Mammary epithelial cell (primary cell): ENCODE measurements around the gene ILDR1.

Source experiments
- EZH2 ChIP-seq: IDR thresholded peaks from 2 replicates; pipeline ENCODE4 v1.6.1; 2012; ENCODE audit warnings: low read length, inconsistent platforms, borderline replicate concordance
- TF ChIP-seq, protein P1 (sequence below), 2 donors: IDR thresholded peaks in 1 of 2; conservative IDR thresholded peaks in 1 of 2; 2 replicates each; pipeline ENCODE4 v1.5.1; 2011 to 2012; ENCODE audit warnings: inconsistent platforms in 2 of 2, low read length in 2 of 2, mild to moderate bottlenecking in 2 of 2, control low read depth in 1 of 2, low read depth in 1 of 2; ENCODE audit not compliant: insufficient read depth in 1 of 2; ENCODE audit errors: extremely low read depth in 1 of 2

DNA sequence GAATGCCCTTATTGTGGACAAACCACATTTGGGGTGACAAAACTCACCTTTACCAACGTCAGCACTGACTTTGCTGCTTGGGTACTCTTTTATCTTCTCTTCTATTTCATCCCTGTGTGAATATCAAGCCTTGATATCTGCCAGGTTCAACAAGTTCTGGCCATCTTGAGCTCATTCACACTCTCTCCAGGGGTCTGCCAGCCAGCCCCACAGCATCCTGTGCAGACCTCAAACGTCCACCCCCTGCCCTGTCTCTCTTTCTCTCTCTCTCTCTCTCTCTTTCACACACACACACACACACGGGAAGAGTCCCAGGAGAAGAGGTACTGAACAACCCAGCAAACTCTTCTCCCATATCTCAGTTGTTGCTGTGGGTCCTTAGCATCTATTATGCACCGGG is 10.7 kb downstream of the ILDR1 start:
- TF ChIP-seq, protein P1, sequence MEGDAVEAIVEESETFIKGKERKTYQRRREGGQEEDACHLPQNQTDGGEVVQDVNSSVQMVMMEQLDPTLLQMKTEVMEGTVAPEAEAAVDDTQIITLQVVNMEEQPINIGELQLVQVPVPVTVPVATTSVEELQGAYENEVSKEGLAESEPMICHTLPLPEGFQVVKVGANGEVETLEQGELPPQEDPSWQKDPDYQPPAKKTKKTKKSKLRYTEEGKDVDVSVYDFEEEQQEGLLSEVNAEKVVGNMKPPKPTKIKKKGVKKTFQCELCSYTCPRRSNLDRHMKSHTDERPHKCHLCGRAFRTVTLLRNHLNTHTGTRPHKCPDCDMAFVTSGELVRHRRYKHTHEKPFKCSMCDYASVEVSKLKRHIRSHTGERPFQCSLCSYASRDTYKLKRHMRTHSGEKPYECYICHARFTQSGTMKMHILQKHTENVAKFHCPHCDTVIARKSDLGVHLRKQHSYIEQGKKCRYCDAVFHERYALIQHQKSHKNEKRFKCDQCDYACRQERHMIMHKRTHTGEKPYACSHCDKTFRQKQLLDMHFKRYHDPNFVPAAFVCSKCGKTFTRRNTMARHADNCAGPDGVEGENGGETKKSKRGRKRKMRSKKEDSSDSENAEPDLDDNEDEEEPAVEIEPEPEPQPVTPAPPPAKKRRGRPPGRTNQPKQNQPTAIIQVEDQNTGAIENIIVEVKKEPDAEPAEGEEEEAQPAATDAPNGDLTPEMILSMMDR (conservative IDR thresholded peaks at IDR 0.05 in 1 of 2, IDR thresholded peaks at IDR 0.05 in 1 of 2; ENCODE audit: extremely low read depth in 1 of 2, insufficient read depth in 1 of 2, low read depth in 1 of 2, low read length in 2 of 2): no peak
- no peak for TF ChIP-seq EZH2
